ENCODE measurements around the gene DALRD3.

GRCh38 chr3:49058011-49058410 is 39.6 kb upstream of the DALRD3 start:
- TF ChIP-seq CTCF (IDR thresholded peaks at IDR 0.05), result no peak
- no peak for TF ChIP-seq EZH2 (IDR thresholded peaks at IDR 0.05)
